ENCODE results near the gene ITPR2. TPM values are rescaled to one million over a fixed set of nuclear protein-coding genes. Genes with fewer than 3 reads are reported as not detected.
A peak's percentile ranks its signal among the peaks of the same experiment; 100 is the strongest.
"Not testable (repeated sequence)": the region's sequence is repeated elsewhere in the genome, so short reads cannot be mapped to it uniquely, and the experiment has no call there.

ITPR2 gene
- total RNA-seq, 1 donor from 2014 or later: 74.5 TPM

GRCh38 chr12:26606911-26607310 lies 226.1 kb downstream of the ITPR2 start:
- Mint-ChIP-seq H3K27ac (no peak overlapping the region), H3K27me3 (no peaks in the 10 kb centered on the region), H3K36me3 (ENCODE audit: low read depth) (peaks cover 26% of the 10 kb centered on the region), H3K4me3 (no peak overlapping the region), H3K9me3 (no peaks in the 10 kb centered on the region), H3K4me1 (no peaks in the 10 kb centered on the region)
- TF ChIP-seq CTCF (IDR thresholded peaks at IDR 0.05): no peak
- ATAC-seq (ENCODE audit: low read depth) (no peak), DNase-seq (no peak)
- ChIA-PET POLR2A (no interaction called here), CTCF (interaction anchor here (1.0 kb wide), 1 partner anchor 509 kb away, joined by 3 read pairs; no protein-coding TSS in a partner anchor)
- intact Hi-C loops (cut with micrococcal nuclease): no loop called here

- intact Hi-C loops (cut with micrococcal nuclease); H3K9me3 Mint-ChIP-seq; POLR2A ChIA-PET; H3K27me3 Mint-ChIP-seq; H3K4me3 Mint-ChIP-seq; ATAC-seq (ENCODE audit: low read depth); DNase-seq; H3K4me1 Mint-ChIP-seq; H3K27ac Mint-ChIP-seq: not testable (repeated sequence)
- peaks cover 38% of the 10 kb centered on the region for H3K36me3 Mint-ChIP-seq (ENCODE audit: low read depth)
- CTCF ChIA-PET: interaction anchor here (2.5 kb wide), 1 partner anchor 9 kb away, joined by 9 read pairs; no protein-coding TSS in a partner anchor
Measured at GRCh38 chr12:26604813-26605212, 228.2 kb downstream of the ITPR2 start.

GRCh38 chr12:26599096-26599695 lies 233.8 kb downstream of the ITPR2 start:
- H3K36me3 Mint-ChIP-seq (ENCODE audit: low read depth): peaks cover 68% of the 10 kb centered on the region
- ATAC-seq (ENCODE audit: low read depth): no peak
- intact Hi-C loops (cut with micrococcal nuclease): no loop called here
- H3K9me3 Mint-ChIP-seq: no peaks in the 10 kb centered on the region
- POLR2A ChIA-PET: no interaction called here
- H3K27ac Mint-ChIP-seq: no peak overlapping the region
- no peak for DNase-seq
- H3K4me3 Mint-ChIP-seq: no peak overlapping the region
- H3K27me3 Mint-ChIP-seq: no peaks in the 10 kb centered on the region
- no peak for TF ChIP-seq CTCF (IDR thresholded peaks at IDR 0.05)
- H3K4me1 Mint-ChIP-seq: no peaks in the 10 kb centered on the region
- CTCF ChIA-PET: no interaction called here

GRCh38 chr12:26595806-26596205 lies 237.2 kb downstream of the ITPR2 start:
- no peak overlapping the region for H3K4me3 Mint-ChIP-seq
- POLR2A ChIA-PET: interaction anchor here (0.6 kb wide), 1 partner anchor 88 kb away, joined by 4 read pairs; no protein-coding TSS in a partner anchor
- intact Hi-C loops (cut with micrococcal nuclease): no loop called here
- ATAC-seq (ENCODE audit: low read depth): no peak
- peaks cover 82% of the 10 kb centered on the region for H3K36me3 Mint-ChIP-seq (ENCODE audit: low read depth)
- CTCF ChIA-PET: no interaction called here
- H3K4me1 Mint-ChIP-seq: no peaks in the 10 kb centered on the region
- no peak for DNase-seq
- no peaks in the 10 kb centered on the region for H3K9me3 Mint-ChIP-seq
- H3K27me3 Mint-ChIP-seq: no peaks in the 10 kb centered on the region
- no peak overlapping the region for H3K27ac Mint-ChIP-seq
- no peak for TF ChIP-seq CTCF (IDR thresholded peaks at IDR 0.05)

- POLR2A ChIA-PET: no interaction called here
- DNase-seq: no peak
- Mint-ChIP-seq H3K36me3 (ENCODE audit: low read depth) (peaks cover 26% of the 10 kb centered on the region), H3K27ac (peak overlapping the region; percentile 2), H3K4me1 (peaks cover 13% of the 10 kb centered on the region), H3K9me3 (no peaks in the 10 kb centered on the region), H3K27me3 (no peaks in the 10 kb centered on the region), H3K4me3 (no peak overlapping the region)
- intact Hi-C loops (cut with micrococcal nuclease): no loop called here
- CTCF ChIA-PET: no interaction called here
- TF ChIP-seq CTCF (IDR thresholded peaks at IDR 0.05): no peak
- no peak for ATAC-seq (ENCODE audit: low read depth)
Measured at GRCh38 chr12:26580619-26581018, 252.4 kb downstream of the ITPR2 start.

- DNase-seq (no peak), ATAC-seq (ENCODE audit: low read depth) (no peak)
- TF ChIP-seq CTCF (IDR thresholded peaks at IDR 0.05): no peak
- H3K4me3 Mint-ChIP-seq: no peak overlapping the region
- peaks cover 52% of the 10 kb centered on the region for H3K36me3 Mint-ChIP-seq (ENCODE audit: low read depth)
- no peaks in the 10 kb centered on the region for H3K9me3 Mint-ChIP-seq
- CTCF ChIA-PET: no interaction called here
- peaks cover 24% of the 10 kb centered on the region for H3K4me1 Mint-ChIP-seq
- H3K27ac Mint-ChIP-seq: no peak overlapping the region
- POLR2A ChIA-PET: no interaction called here
- intact Hi-C loops (cut with micrococcal nuclease): no loop called here
- H3K27me3 Mint-ChIP-seq: no peaks in the 10 kb centered on the region
Measured at GRCh38 chr12:26576266-26576665, 256.7 kb downstream of the ITPR2 start.

Measured in activated B cell treated with CpG ODN at 0.5 μM for 24 hours (primary cell).